HEK293T (cell line): Measurements from ENCODE around the gene COX10.

Experiments used
- CTCF ChIA-PET: fragments of 350-600 bp; formaldehyde crosslinking; extraction: SDS; loops from one replicate; lab custom pipeline; 2021; ENCODE audit warnings: antibody characterized with exemption, inconsistent platforms; lab: Yijun Ruan, JAX
- POLR2A ChIA-PET: fragments of 350-600 bp; formaldehyde crosslinking; extraction: SDS; loops from one replicate; lab custom pipeline; 2020; ENCODE audit warnings: antibody characterized with exemption, inconsistent platforms; lab: Yijun Ruan, JAX
- DNase-seq: peaks from one replicate; pipeline ENCODE4 v3.0.0; 2012; ENCODE audit warnings: mixed read lengths; ENCODE audit errors: extremely low spot score
- ARNT ChIP-seq: fragments of 450-650 bp; IDR thresholded peaks from 2 replicates; pipeline ENCODE4 v1.6.1; 2017; ENCODE audit warnings: mild to moderate bottlenecking
- BHLHE40 ChIP-seq: fragments of 450-650 bp; IDR thresholded peaks from 2 replicates; pipeline ENCODE4 v1.6.1; 2016; ENCODE audit warnings: mild to moderate bottlenecking, moderate library complexity, borderline replicate concordance
- CTBP1 ChIP-seq: fragments of 450-650 bp; IDR thresholded peaks from 2 replicates; pipeline ENCODE4 v1.6.1; 2016; ENCODE audit warnings: borderline replicate concordance
- ELF4 ChIP-seq: fragments of 450-650 bp; IDR thresholded peaks from 2 replicates; pipeline ENCODE4 v1.6.1; 2017; ENCODE audit warnings: antibody characterized with exemption
- FOXA1 ChIP-seq: fragments of 450-650 bp; IDR thresholded peaks from 2 replicates; pipeline ENCODE4 v1.6.1; 2016; ENCODE audit warnings: mild to moderate bottlenecking
- FOXK2 ChIP-seq: fragments of 450-650 bp; IDR thresholded peaks from 2 replicates; pipeline ENCODE4 v1.6.1; 2016; ENCODE audit warnings: mild to moderate bottlenecking
- FOXM1 ChIP-seq: fragments of 450-650 bp; IDR thresholded peaks from 2 replicates; pipeline ENCODE4 v1.6.1; 2017; ENCODE audit warnings: mild to moderate bottlenecking, borderline replicate concordance
- HDGF ChIP-seq: fragments of 450-650 bp; IDR thresholded peaks from 2 replicates; pipeline ENCODE4 v1.6.1; 2017; ENCODE audit warnings: antibody characterized with exemption, borderline replicate concordance
- L3MBTL2 ChIP-seq: fragments of 450-650 bp; conservative IDR thresholded peaks from 2 replicates; pipeline ENCODE4 v1.6.1; 2016; ENCODE audit warnings: mild to moderate bottlenecking
- LEF1 ChIP-seq: fragments of 450-650 bp; IDR thresholded peaks from 2 replicates; pipeline ENCODE4 v1.6.1; 2017; ENCODE audit warnings: mild to moderate bottlenecking, borderline replicate concordance
- NFRKB ChIP-seq: fragments of 450-650 bp; IDR thresholded peaks from 2 replicates; pipeline ENCODE4 v1.6.1; 2016; ENCODE audit warnings: mild to moderate bottlenecking, moderate library complexity
- PKNOX1 ChIP-seq: fragments of 450-650 bp; IDR thresholded peaks from 2 replicates; pipeline ENCODE4 v1.6.1; 2016
- SP1 ChIP-seq: fragments of 450-650 bp; IDR thresholded peaks from 2 replicates; pipeline ENCODE4 v1.6.1; 2017
- SUZ12 ChIP-seq: fragments of 450-650 bp; IDR thresholded peaks from 2 replicates; pipeline ENCODE4 v1.6.1; 2016; ENCODE audit warnings: mild to moderate bottlenecking
- TARDBP ChIP-seq: fragments of 450-650 bp; IDR thresholded peaks from 2 replicates; pipeline ENCODE4 v1.6.1; 2016
- ZNF384 ChIP-seq: fragments of 450-650 bp; IDR thresholded peaks from 2 replicates; pipeline ENCODE4 v1.6.1; 2016

The COX10 gene

GRCh38 chr17:14125518-14126137 is 56.3 kb downstream of the COX10 start:
- DNase-seq: no peak
- CTCF ChIA-PET: no interaction called here
- POLR2A ChIA-PET: no interaction called here
- TF ChIP-seq LEF1 (no peak), FOXA1 (no peak), ARNT (no peak), NFRKB (no peak), SP1 (no peak), CTBP1 (no peak), ZNF384 (no peak), FOXM1 (no peak), BHLHE40 (no peak), ELF4 (no peak), TARDBP (no peak), PKNOX1 (no peak), HDGF (no peak), SUZ12 (no peak), FOXK2 (no peak), L3MBTL2 (no peak)

GRCh38 chr17:14133104-14133503 is 63.8 kb downstream of the COX10 start:
- ChIA-PET CTCF (no interaction called here), POLR2A (no interaction called here)
- no peak for TF ChIP-seq ARNT
- TF ChIP-seq FOXA1: no peak
- TF ChIP-seq L3MBTL2: no peak
- no peak for TF ChIP-seq SUZ12
- TF ChIP-seq LEF1: no peak
- no peak for TF ChIP-seq ZNF384
- no peak for TF ChIP-seq TARDBP
- TF ChIP-seq FOXK2: no peak
- no peak for TF ChIP-seq HDGF
- no peak for TF ChIP-seq BHLHE40
- no peak for TF ChIP-seq NFRKB
- no peak for TF ChIP-seq CTBP1
- TF ChIP-seq PKNOX1: no peak
- TF ChIP-seq SP1: no peak
- no peak for TF ChIP-seq FOXM1
- no peak for TF ChIP-seq ELF4
- no peak for DNase-seq

- TF ChIP-seq CTBP1 (no peak), LEF1 (no peak), NFRKB (no peak), ZNF384 (no peak), SUZ12 (no peak), FOXA1 (no peak), SP1 (no peak), L3MBTL2 (no peak)
- POLR2A ChIA-PET: no interaction called here
- CTCF ChIA-PET: no interaction called here
- no peak for DNase-seq
Observed at GRCh38 chr17:14134456-14134855, 65.2 kb downstream of the COX10 start.

- ChIA-PET CTCF (no interaction called here), POLR2A (no interaction called here)
- TF ChIP-seq SUZ12 (no peak), LEF1 (no peak), L3MBTL2 (no peak), ELF4 (no peak), FOXA1 (no peak), BHLHE40 (no peak), PKNOX1 (no peak), CTBP1 (no peak), ARNT (no peak), SP1 (no peak), NFRKB (no peak), FOXM1 (no peak), FOXK2 (no peak), ZNF384 (no peak), TARDBP (no peak), HDGF (no peak)
- DNase-seq: no peak
Observed at GRCh38 chr17:14135906-14136590, 66.7 kb downstream of the COX10 start.

GRCh38 chr17:14138649-14139048 is 69.3 kb downstream of the COX10 start:
- POLR2A ChIA-PET: no interaction called here
- no peak for DNase-seq
- CTCF ChIA-PET: interaction anchor here (0.7 kb wide), 1 partner anchor 399 kb away, joined by 3 read pairs; no protein-coding TSS in a partner anchor
- TF ChIP-seq ARNT (no peak), CTBP1 (no peak), ELF4 (no peak), NFRKB (no peak), SP1 (no peak), LEF1 (no peak)

- ChIA-PET POLR2A (no interaction called here), CTCF (no interaction called here)
- no peak for DNase-seq
- TF ChIP-seq FOXM1: no peak
- no peak for TF ChIP-seq PKNOX1
- TF ChIP-seq L3MBTL2: no peak
- no peak for TF ChIP-seq CTBP1
- TF ChIP-seq FOXK2: no peak
- no peak for TF ChIP-seq BHLHE40
- no peak for TF ChIP-seq SP1
- TF ChIP-seq HDGF: no peak
- TF ChIP-seq FOXA1: no peak
- no peak for TF ChIP-seq SUZ12
- no peak for TF ChIP-seq ARNT
- TF ChIP-seq ZNF384: no peak
- no peak for TF ChIP-seq ELF4
Observed at GRCh38 chr17:14143688-14144087, 74.4 kb downstream of the COX10 start.
